GM23248 (cell line): ENCODE measurements around the gene PRR15.

ENCODE experiments used
- EZH2 ChIP-seq: fragments of 200-600 bp; sonication (generic); IDR thresholded peaks from 2 replicates; pipeline ENCODE4 v1.6.1; 2018; ENCODE audit warnings: antibody characterized with exemption, mild to moderate bottlenecking; ENCODE audit not compliant: insufficient read depth, poor library complexity, severe bottlenecking
- EZH2phosphoT487 ChIP-seq: fragments of 200-600 bp; sonication (generic); IDR thresholded peaks from 2 replicates; pipeline ENCODE4 v1.6.1; 2018; ENCODE audit warnings: antibody characterized with exemption, moderate library complexity, mild to moderate bottlenecking, low read depth; ENCODE audit not compliant: insufficient read depth

GRCh38 chr7:29569648-29570047, 6.0 kb downstream of the PRR15 start:
- TF ChIP-seq EZH2 (no peak), EZH2phosphoT487 (no peak)
